Right lobe of liver (tissue), 4 donors: ENCODE measurements around the gene ADAMTS16.

Experiments
- CTCF ChIP-seq, 4 donors: fragments of 200-600 bp in 3 of 4; fragments of 450-650 bp in 1 of 4; IDR thresholded peaks; one replicate each; pipeline versions ENCODE4 v1.5.1 to v1.8.0; 2016 to 2022; ENCODE audit warnings: antibody characterized with exemption in 4 of 4, mild to moderate bottlenecking in 2 of 4
- POLR2A ChIP-seq: fragments of 450-650 bp; IDR thresholded peaks from one replicate; pipeline ENCODE4 v1.6.1; 2017; ENCODE audit warnings: antibody characterized with exemption, mild to moderate bottlenecking
- donor health status: DM: no; HTN: no; CAD: no.
- donor health status: DM: no; HTN: no; CAD: no.
- donor health status: DM: no; HTN: yes; CAD: no.

- TF ChIP-seq CTCF (IDR thresholded peaks at IDR 0.05) = no peak
- no peak for TF ChIP-seq POLR2A
These were observed 39.5 kb upstream of the ADAMTS16 start for GRCh38 chr5:5100635-5101034.
